Measurements from ENCODE around the gene ETF1.

ETF1 gene

DNA sequence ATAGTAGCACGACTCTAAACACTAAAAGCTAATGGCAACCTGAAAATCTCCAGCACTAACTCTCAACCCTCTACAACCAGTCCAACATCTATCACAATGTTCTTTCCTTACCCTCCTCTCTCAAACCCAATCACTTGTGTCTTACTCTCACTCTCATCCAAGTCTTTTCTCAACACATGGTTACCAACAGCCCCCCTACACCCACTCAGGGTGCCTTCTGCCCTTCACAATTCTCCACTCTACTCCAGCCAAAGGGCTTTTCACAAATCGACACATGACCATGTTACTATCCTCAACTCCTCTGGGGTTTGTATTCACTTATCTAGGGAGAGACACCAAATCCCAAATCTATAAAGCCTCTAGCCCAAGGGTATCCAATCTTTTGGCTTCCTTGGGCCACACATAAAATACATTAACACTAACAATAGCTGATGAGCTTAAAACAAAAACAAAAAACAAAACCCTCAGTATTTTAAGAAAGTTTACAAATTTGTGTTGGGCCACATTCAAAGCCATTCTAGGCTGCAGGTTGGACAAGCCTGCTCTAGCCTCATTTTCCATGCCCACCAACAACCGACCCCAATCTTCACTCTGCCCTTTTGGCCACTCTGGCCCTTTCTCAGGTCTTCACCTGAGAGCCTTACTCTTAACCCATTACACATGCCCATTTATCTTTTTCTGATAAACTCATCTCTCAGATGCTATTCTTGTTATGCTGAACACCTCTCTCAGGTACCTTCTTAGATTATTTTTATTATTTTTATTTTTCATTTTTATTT, 20.5 kb upstream of the ETF1 start:
- H3K4me3 ChIP-seq (ENCODE audit: low read length): no peak overlapping the region
- no peak for DNase-seq (ENCODE audit: low read depth)
- TF ChIP-seq, protein P1, sequence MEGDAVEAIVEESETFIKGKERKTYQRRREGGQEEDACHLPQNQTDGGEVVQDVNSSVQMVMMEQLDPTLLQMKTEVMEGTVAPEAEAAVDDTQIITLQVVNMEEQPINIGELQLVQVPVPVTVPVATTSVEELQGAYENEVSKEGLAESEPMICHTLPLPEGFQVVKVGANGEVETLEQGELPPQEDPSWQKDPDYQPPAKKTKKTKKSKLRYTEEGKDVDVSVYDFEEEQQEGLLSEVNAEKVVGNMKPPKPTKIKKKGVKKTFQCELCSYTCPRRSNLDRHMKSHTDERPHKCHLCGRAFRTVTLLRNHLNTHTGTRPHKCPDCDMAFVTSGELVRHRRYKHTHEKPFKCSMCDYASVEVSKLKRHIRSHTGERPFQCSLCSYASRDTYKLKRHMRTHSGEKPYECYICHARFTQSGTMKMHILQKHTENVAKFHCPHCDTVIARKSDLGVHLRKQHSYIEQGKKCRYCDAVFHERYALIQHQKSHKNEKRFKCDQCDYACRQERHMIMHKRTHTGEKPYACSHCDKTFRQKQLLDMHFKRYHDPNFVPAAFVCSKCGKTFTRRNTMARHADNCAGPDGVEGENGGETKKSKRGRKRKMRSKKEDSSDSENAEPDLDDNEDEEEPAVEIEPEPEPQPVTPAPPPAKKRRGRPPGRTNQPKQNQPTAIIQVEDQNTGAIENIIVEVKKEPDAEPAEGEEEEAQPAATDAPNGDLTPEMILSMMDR (conservative IDR thresholded peaks at IDR 0.05; ENCODE audit: low read length): no peak

DNA sequence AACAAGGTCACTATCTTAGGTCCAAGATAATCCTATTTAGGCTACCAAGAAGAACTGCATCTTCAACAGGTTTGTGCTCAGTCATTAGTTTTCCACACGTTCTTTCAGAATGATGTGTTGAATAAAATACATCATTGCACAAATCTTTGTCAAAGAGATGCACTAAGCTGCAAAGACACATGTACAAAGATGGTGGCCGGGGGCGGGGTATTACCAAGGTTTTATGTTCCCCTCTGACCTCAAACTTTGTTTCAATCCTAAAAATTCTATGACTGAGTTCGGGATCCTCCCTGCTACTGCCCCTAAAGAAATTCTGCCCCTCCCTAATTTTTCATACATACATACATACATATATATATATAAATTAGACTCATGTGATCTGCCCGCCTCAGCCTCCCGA, 17.9 kb upstream of the ETF1 start:
- TF ChIP-seq, protein P1 (conservative IDR thresholded peaks at IDR 0.05; ENCODE audit: low read length): no peak
- DNase-seq (ENCODE audit: low read depth): no peak
- no peak overlapping the region for H3K4me3 ChIP-seq (ENCODE audit: low read length)

DNA sequence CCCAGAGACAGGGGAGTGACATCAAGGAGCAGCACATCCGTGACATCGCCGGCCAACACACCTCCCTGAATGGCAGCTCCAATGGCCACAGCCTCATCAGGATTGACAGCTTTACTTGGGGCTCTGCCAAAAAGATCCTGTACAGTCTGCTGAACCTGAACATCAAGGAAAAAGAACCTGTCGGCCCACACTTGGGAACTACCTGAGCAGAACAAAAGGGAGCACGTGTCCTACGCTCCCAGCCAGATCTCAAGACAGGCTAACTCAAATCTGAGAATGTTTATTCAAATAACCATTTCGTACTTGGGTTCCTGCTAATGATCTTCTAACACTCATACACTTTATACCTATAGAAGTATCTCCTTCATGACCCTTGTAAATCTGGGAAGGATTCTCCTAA, 16.9 kb upstream of the ETF1 start:
- no peak overlapping the region for H3K4me3 ChIP-seq (ENCODE audit: low read length)
- no peak for DNase-seq (ENCODE audit: low read depth)
- TF ChIP-seq, protein P1 (conservative IDR thresholded peaks at IDR 0.05; ENCODE audit: low read length): no peak

DNA sequence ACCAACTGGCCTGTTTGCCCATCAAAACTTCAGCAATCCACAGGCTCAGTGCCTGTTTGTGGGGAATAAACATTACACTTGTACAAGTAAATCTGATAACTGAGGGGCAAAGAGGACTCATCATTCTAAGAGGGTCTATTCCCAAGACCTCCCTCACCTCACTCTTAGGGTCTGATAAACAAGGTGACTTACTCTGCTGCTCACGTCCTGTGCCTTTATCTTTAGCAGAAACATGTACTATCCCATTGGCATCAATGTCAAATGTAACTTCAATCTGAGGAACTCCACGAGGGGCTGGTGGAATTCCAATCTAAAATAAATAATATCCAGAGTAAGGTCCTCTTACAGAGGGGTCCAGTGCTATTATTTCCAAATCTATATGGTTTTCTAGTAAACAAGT, 14.6 kb upstream of the ETF1 start:
- no peak overlapping the region for H3K4me3 ChIP-seq (ENCODE audit: low read length)
- DNase-seq (ENCODE audit: low read depth): no peak
- TF ChIP-seq, protein P1 (conservative IDR thresholded peaks at IDR 0.05; ENCODE audit: low read length): no peak

DNA sequence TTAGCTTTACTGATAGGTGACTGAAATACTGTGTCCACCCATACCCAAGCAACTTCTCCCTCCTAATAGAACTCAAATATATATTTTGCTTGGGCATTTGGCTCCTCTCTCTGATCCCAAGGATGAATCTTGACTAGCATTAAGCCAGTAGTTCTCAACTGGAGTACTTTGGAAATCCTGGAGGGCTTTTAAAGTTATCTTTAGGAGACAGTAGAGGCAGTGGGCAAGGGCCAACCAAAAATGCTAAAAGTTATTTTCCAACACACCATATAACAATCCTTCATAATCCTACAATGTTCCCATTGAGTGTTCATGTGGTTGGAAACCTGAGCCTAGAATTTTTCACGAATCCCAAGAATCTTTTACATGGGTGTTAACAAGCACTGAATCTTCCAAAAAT, 11.1 kb upstream of the ETF1 start:
- H3K4me3 ChIP-seq (ENCODE audit: low read length): no peak overlapping the region
- TF ChIP-seq, protein P1 (conservative IDR thresholded peaks at IDR 0.05; ENCODE audit: low read length): no peak
- DNase-seq (ENCODE audit: low read depth): no peak

DNA sequence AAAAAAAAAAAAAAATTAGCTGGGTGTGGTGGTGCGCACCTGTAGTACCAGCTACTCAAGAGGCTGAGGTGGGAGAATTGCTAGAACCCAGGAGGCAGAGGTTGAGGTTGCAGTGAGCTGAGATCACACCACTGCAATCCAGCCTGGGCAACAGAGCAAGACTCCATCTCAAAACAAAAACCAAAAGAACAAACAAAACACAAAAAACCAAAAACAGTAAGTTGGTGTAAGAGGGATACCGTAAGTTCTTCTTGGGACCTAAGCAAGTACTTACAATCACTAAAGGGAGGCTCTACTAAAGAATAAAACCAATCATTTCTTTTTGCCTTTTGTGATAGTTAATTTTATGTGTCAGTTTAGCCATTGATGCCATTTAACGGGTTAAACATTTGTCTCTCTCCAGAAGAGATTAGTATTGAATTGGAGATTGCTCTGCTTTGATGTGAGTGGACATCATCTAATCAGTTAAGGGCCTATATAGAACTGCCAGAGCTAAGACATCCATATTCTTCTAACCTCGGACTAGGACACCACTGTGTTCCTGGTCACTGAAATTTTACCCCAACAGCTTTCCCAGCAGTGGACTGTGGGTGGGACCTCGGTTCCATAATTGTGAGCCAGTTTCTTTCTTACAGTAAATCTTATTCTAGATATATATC, 10.5 kb upstream of the ETF1 start:
- H3K4me3 ChIP-seq (ENCODE audit: low read length): no peak overlapping the region
- TF ChIP-seq, protein P1 (conservative IDR thresholded peaks at IDR 0.05; ENCODE audit: low read length): no peak

DNA sequence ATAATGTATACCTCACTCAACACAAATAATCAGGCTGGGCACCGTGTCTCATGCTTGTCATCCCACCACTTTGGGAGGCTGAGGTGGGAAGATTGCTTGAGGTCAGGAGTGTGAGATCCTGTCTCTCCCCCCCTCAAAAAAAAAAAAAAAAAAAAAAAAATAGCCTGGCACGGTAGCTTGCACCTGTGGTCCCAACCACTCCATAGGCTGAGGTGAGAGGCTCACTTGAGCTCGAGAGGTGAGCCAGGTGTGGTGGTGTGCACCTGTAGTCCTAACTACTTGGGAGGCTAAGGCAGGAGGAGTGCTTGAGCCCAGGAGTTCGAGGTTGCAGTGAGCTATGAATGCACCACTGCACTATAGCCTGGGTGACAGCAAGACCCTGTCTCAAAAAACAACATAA, 9.6 kb upstream of the ETF1 start:
- H3K4me3 ChIP-seq (ENCODE audit: low read length): no peak overlapping the region
- no peak for DNase-seq (ENCODE audit: low read depth)
- TF ChIP-seq, protein P1 (conservative IDR thresholded peaks at IDR 0.05; ENCODE audit: low read length): no peak

More for the DNA sequence above, 10.5 kb upstream of the ETF1 start:
- no peak for DNase-seq (ENCODE audit: low read depth)
